Measurements from ENCODE around the gene OR4D6.
A peak's percentile ranks its signal among the peaks of the same experiment; 100 is the strongest.
"Not testable (repeated sequence)": the region's sequence is repeated elsewhere in the genome, so short reads cannot be mapped to it uniquely, and the experiment has no call there.

OR4D6 gene

GRCh38 chr11:59425131-59425530, 31.6 kb upstream of the OR4D6 start:
- TF ChIP-seq CTCF (IDR thresholded peaks at IDR 0.05; ENCODE audit: low read depth, low read length) = no peak
- DNase-seq (ENCODE audit: low read depth in 2 of 2) = no peak
- H3K4me3 ChIP-seq (replicated peaks in 1 of 2; ENCODE audit: low read depth in 2 of 2, low read length in 2 of 2) = no peak overlapping the region

GRCh38 chr11:59426361-59427067, 30.2 kb upstream of the OR4D6 start, which contains the start of gene OR5A2:
Gene OR5A2 (minus strand): TSS chr11:59426413. CDS start chr11:59422953, 3,460 bp downstream.
- no peak within 1 kb of the TSS for H3K4me3 ChIP-seq (replicated peaks in 1 of 2; ENCODE audit: low read depth in 2 of 2, low read length in 2 of 2)
- no peak for DNase-seq (ENCODE audit: low read depth in 2 of 2)
- no peak for TF ChIP-seq CTCF (IDR thresholded peaks at IDR 0.05; ENCODE audit: low read depth, low read length)

GRCh38 chr11:59427068-59427382, 29.7 kb upstream of the OR4D6 start:
- H3K4me3 ChIP-seq (replicated peaks in 1 of 2; ENCODE audit: low read depth in 2 of 2, low read length in 2 of 2) = no peak overlapping the region
- TF ChIP-seq CTCF (IDR thresholded peaks at IDR 0.05; ENCODE audit: low read depth, low read length) = no peak
- DNase-seq (ENCODE audit: low read depth in 2 of 2) = no peak

- TF ChIP-seq CTCF (IDR thresholded peaks at IDR 0.05; ENCODE audit: low read depth, low read length) = peak; percentile 73
- H3K4me3 ChIP-seq (replicated peaks in 1 of 2; ENCODE audit: low read depth in 2 of 2, low read length in 2 of 2) = no peak overlapping the region
- DNase-seq (ENCODE audit: low read depth in 2 of 2) = peak; percentile 59 to 68
These were observed 26.7 kb upstream of the OR4D6 start for GRCh38 chr11:59429924-59430516.

GRCh38 chr11:59436169-59436568, 20.6 kb upstream of the OR4D6 start, which contains the start of gene OR5A1:
Gene OR5A1 (plus strand): TSS chr11:59436469. CDS start chr11:59443169, 6,700 bp downstream.
- DNase-seq (ENCODE audit: low read depth in 2 of 2) = no peak
- no peak for TF ChIP-seq CTCF (IDR thresholded peaks at IDR 0.05; ENCODE audit: low read depth, low read length)
- no peak within 1 kb of the TSS for H3K4me3 ChIP-seq (replicated peaks in 1 of 2; ENCODE audit: low read depth in 2 of 2, low read length in 2 of 2)

- no peak overlapping the region for H3K4me3 ChIP-seq (replicated peaks in 1 of 2; ENCODE audit: low read depth in 2 of 2, low read length in 2 of 2)
- no peak for DNase-seq (ENCODE audit: low read depth in 2 of 2)
- no peak for TF ChIP-seq CTCF (IDR thresholded peaks at IDR 0.05; ENCODE audit: low read depth, low read length)
These were observed 19.0 kb upstream of the OR4D6 start for GRCh38 chr11:59437770-59438169.

- not testable (repeated sequence) for DNase-seq (ENCODE audit: low read depth in 2 of 2)
These were observed 11.1 kb upstream of the OR4D6 start for GRCh38 chr11:59445624-59446023.

More at GRCh38 chr11:59445624-59446023, 11.1 kb upstream of the OR4D6 start:
- H3K4me3 ChIP-seq (replicated peaks in 1 of 2; ENCODE audit: low read depth in 2 of 2, low read length in 2 of 2) = not testable (repeated sequence)

Measured in cardiac fibroblast (primary cell).